Activated naive CD8-positive, alpha-beta T cell treated with anti-CD3 and anti-CD28 coated beads for 36 hours (primary cell): Measurements from ENCODE around the gene SERPINA4. TPM values are rescaled to one million over a fixed set of nuclear protein-coding genes. Genes with fewer than 3 reads are reported as not detected.

Experiments
- DNase-seq: peaks from one replicate; pipeline ENCODE4 v3.0.0; 2021
- H3K27ac Mint-ChIP-seq: one replicate; pipeline ENCODE4 v1.8.0; 2022; ENCODE audit warnings: mild to moderate bottlenecking, moderate library complexity, mixed read lengths
- H3K27me3 Mint-ChIP-seq: one replicate; pipeline ENCODE4 v1.8.0; 2022; ENCODE audit warnings: mild to moderate bottlenecking, mixed read lengths
- H3K36me3 Mint-ChIP-seq: one replicate; pipeline ENCODE4 v1.8.0; 2021; ENCODE audit warnings: mild to moderate bottlenecking, mixed read lengths
- H3K4me1 Mint-ChIP-seq: one replicate; pipeline ENCODE4 v1.8.0; 2021; ENCODE audit warnings: mixed read lengths
- H3K4me3 Mint-ChIP-seq: one replicate; pipeline ENCODE4 v1.8.0; 2022; ENCODE audit warnings: mild to moderate bottlenecking, moderate library complexity, mixed read lengths
- H3K9me3 Mint-ChIP-seq: one replicate; pipeline ENCODE4 v1.8.0; 2022; ENCODE audit warnings: mixed read lengths
- total RNA-seq, 2 experiments: library from RNA; stranded (reverse); gene quantifications; one replicate each; pipeline ENCODE4 v1.2.3, GENCODE V29; 2021

Gene SERPINA4
- total RNA-seq, 2 experiments from 2014 or later, result not detected

- no peaks in the 10 kb centered on the region for H3K4me1 Mint-ChIP-seq
- H3K27ac Mint-ChIP-seq, result no peak overlapping the region
- H3K4me3 Mint-ChIP-seq, result no peak overlapping the region
- H3K27me3 Mint-ChIP-seq, result no peaks in the 10 kb centered on the region
- no peaks in the 10 kb centered on the region for H3K9me3 Mint-ChIP-seq
- no peaks in the 10 kb centered on the region for H3K36me3 Mint-ChIP-seq
- DNase-seq, result no peak
Measured at GRCh38 chr14:94586635-94587034, 25.4 kb downstream of the SERPINA4 start.

- no peaks in the 10 kb centered on the region for H3K9me3 Mint-ChIP-seq
- no peaks in the 10 kb centered on the region for H3K4me1 Mint-ChIP-seq
Measured at GRCh38 chr14:94588311-94588710, 27.1 kb downstream of the SERPINA4 start.

GRCh38 chr14:94591073-94591472, 29.8 kb downstream of the SERPINA4 start:
- Mint-ChIP-seq H3K27ac (no peak overlapping the region), H3K27me3 (peaks cover 4% of the 10 kb centered on the region), H3K4me3 (no peak overlapping the region), H3K4me1 (no peaks in the 10 kb centered on the region), H3K36me3 (no peaks in the 10 kb centered on the region), H3K9me3 (no peaks in the 10 kb centered on the region)
- no peak for DNase-seq

More at GRCh38 chr14:94588311-94588710, 27.1 kb downstream of the SERPINA4 start:
- no peak overlapping the region for H3K27ac Mint-ChIP-seq
- DNase-seq, result no peak
- H3K27me3 Mint-ChIP-seq, result no peaks in the 10 kb centered on the region
- no peak overlapping the region for H3K4me3 Mint-ChIP-seq
- H3K36me3 Mint-ChIP-seq, result no peaks in the 10 kb centered on the region

GRCh38 chr14:94591871-94592270, 30.6 kb downstream of the SERPINA4 start:
- no peaks in the 10 kb centered on the region for H3K9me3 Mint-ChIP-seq
- H3K27me3 Mint-ChIP-seq, result peaks cover 4% of the 10 kb centered on the region
- no peak overlapping the region for H3K4me3 Mint-ChIP-seq
- no peak overlapping the region for H3K27ac Mint-ChIP-seq
- H3K4me1 Mint-ChIP-seq, result no peaks in the 10 kb centered on the region
- no peaks in the 10 kb centered on the region for H3K36me3 Mint-ChIP-seq
- no peak for DNase-seq

- no peak overlapping the region for H3K27ac Mint-ChIP-seq
Measured at GRCh38 chr14:94592457-94592856, 31.2 kb downstream of the SERPINA4 start.

GRCh38 chr14:94593376-94593748, 32.1 kb downstream of the SERPINA4 start:
- no peak for DNase-seq
- Mint-ChIP-seq H3K27ac (no peak overlapping the region), H3K27me3 (peaks cover 4% of the 10 kb centered on the region), H3K36me3 (no peaks in the 10 kb centered on the region), H3K9me3 (no peaks in the 10 kb centered on the region), H3K4me3 (no peak overlapping the region), H3K4me1 (no peaks in the 10 kb centered on the region)

More at GRCh38 chr14:94592457-94592856, 31.2 kb downstream of the SERPINA4 start:
- no peak overlapping the region for H3K4me3 Mint-ChIP-seq
- H3K36me3 Mint-ChIP-seq, result no peaks in the 10 kb centered on the region
- DNase-seq, result no peak
- peaks cover 4% of the 10 kb centered on the region for H3K27me3 Mint-ChIP-seq
- no peaks in the 10 kb centered on the region for H3K4me1 Mint-ChIP-seq
- no peaks in the 10 kb centered on the region for H3K9me3 Mint-ChIP-seq

GRCh38 chr14:94593749-94594431, 32.6 kb downstream of the SERPINA4 start:
- Mint-ChIP-seq H3K36me3 (no peaks in the 10 kb centered on the region), H3K4me3 (no peak overlapping the region), H3K27ac (no peak overlapping the region), H3K9me3 (no peaks in the 10 kb centered on the region), H3K27me3 (peaks cover 4% of the 10 kb centered on the region), H3K4me1 (no peaks in the 10 kb centered on the region)
- DNase-seq, result no peak

- no peak overlapping the region for H3K4me3 Mint-ChIP-seq
- H3K27ac Mint-ChIP-seq, result no peak overlapping the region
- no peaks in the 10 kb centered on the region for H3K36me3 Mint-ChIP-seq
- peaks cover 5% of the 10 kb centered on the region for H3K27me3 Mint-ChIP-seq
- H3K9me3 Mint-ChIP-seq, result no peaks in the 10 kb centered on the region
- no peak for DNase-seq
- no peaks in the 10 kb centered on the region for H3K4me1 Mint-ChIP-seq
Measured at GRCh38 chr14:94594441-94594840, 33.2 kb downstream of the SERPINA4 start.

GRCh38 chr14:94595912-94596311, 34.7 kb downstream of the SERPINA4 start:
- H3K9me3 Mint-ChIP-seq, result no peaks in the 10 kb centered on the region
- H3K4me1 Mint-ChIP-seq, result no peaks in the 10 kb centered on the region
- no peak for DNase-seq
- H3K27ac Mint-ChIP-seq, result no peak overlapping the region
- no peaks in the 10 kb centered on the region for H3K36me3 Mint-ChIP-seq
- no peak overlapping the region for H3K4me3 Mint-ChIP-seq
- H3K27me3 Mint-ChIP-seq, result peaks cover 8% of the 10 kb centered on the region

- H3K9me3 Mint-ChIP-seq, result no peaks in the 10 kb centered on the region
- H3K4me1 Mint-ChIP-seq, result no peaks in the 10 kb centered on the region
- H3K27me3 Mint-ChIP-seq, result peaks cover 12% of the 10 kb centered on the region
- no peak for DNase-seq
- H3K27ac Mint-ChIP-seq, result no peak overlapping the region
- no peaks in the 10 kb centered on the region for H3K36me3 Mint-ChIP-seq
- H3K4me3 Mint-ChIP-seq, result no peak overlapping the region
Measured at GRCh38 chr14:94596361-94596760, 35.1 kb downstream of the SERPINA4 start.

- peaks cover 12% of the 10 kb centered on the region for H3K27me3 Mint-ChIP-seq
Measured at GRCh38 chr14:94597788-94598187, 36.5 kb downstream of the SERPINA4 start.

GRCh38 chr14:94598506-94598815, 37.2 kb downstream of the SERPINA4 start:
- Mint-ChIP-seq H3K4me3 (no peak overlapping the region), H3K4me1 (no peaks in the 10 kb centered on the region), H3K27ac (no peak overlapping the region), H3K9me3 (no peaks in the 10 kb centered on the region), H3K36me3 (no peaks in the 10 kb centered on the region), H3K27me3 (peaks cover 12% of the 10 kb centered on the region)
- DNase-seq, result no peak

More at GRCh38 chr14:94597788-94598187, 36.5 kb downstream of the SERPINA4 start:
- Mint-ChIP-seq H3K9me3 (no peaks in the 10 kb centered on the region), H3K36me3 (no peaks in the 10 kb centered on the region), H3K4me3 (no peak overlapping the region), H3K4me1 (no peaks in the 10 kb centered on the region), H3K27ac (no peak overlapping the region)
- DNase-seq, result no peak

GRCh38 chr14:94598816-94599655, 37.8 kb downstream of the SERPINA4 start:
- Mint-ChIP-seq H3K27me3 (peaks cover 12% of the 10 kb centered on the region), H3K4me1 (no peaks in the 10 kb centered on the region), H3K9me3 (no peaks in the 10 kb centered on the region), H3K4me3 (no peak overlapping the region), H3K27ac (no peak overlapping the region), H3K36me3 (no peaks in the 10 kb centered on the region)
- DNase-seq, result no peak

- Mint-ChIP-seq H3K36me3 (no peaks in the 10 kb centered on the region), H3K27ac (no peak overlapping the region), H3K9me3 (no peaks in the 10 kb centered on the region), H3K27me3 (peaks cover 12% of the 10 kb centered on the region), H3K4me3 (no peak overlapping the region), H3K4me1 (no peaks in the 10 kb centered on the region)
- DNase-seq, result no peak
Measured at GRCh38 chr14:94599656-94600004, 38.4 kb downstream of the SERPINA4 start.

- no peak overlapping the region for H3K27ac Mint-ChIP-seq
- H3K9me3 Mint-ChIP-seq, result no peaks in the 10 kb centered on the region
- peaks cover 9% of the 10 kb centered on the region for H3K27me3 Mint-ChIP-seq
- no peaks in the 10 kb centered on the region for H3K4me1 Mint-ChIP-seq
- no peak for DNase-seq
- H3K4me3 Mint-ChIP-seq, result no peak overlapping the region
- H3K36me3 Mint-ChIP-seq, result no peaks in the 10 kb centered on the region
Measured at GRCh38 chr14:94600148-94600545, 38.9 kb downstream of the SERPINA4 start.

- H3K9me3 Mint-ChIP-seq, result no peaks in the 10 kb centered on the region
- no peak overlapping the region for H3K27ac Mint-ChIP-seq
- H3K27me3 Mint-ChIP-seq, result peaks cover 11% of the 10 kb centered on the region
- H3K36me3 Mint-ChIP-seq, result no peaks in the 10 kb centered on the region
- no peak for DNase-seq
- no peaks in the 10 kb centered on the region for H3K4me1 Mint-ChIP-seq
- no peak overlapping the region for H3K4me3 Mint-ChIP-seq
Measured at GRCh38 chr14:94601884-94602391, 40.7 kb downstream of the SERPINA4 start.
